WTC11 (cell line): ENCODE measurements around the gene ELOVL5.

Experiments
- CBFB ChIP-seq: sonication (generic); formaldehyde crosslinking; IDR thresholded peaks from 2 replicates; pipeline ENCODE4 v1.8.1; 2022; ENCODE audit warnings: mild to moderate bottlenecking, low read depth, missing genetic modification reagents
- CREB1 ChIP-seq: sonication (generic); formaldehyde crosslinking; IDR thresholded peaks from 2 replicates; pipeline ENCODE4 v1.8.0; 2023; ENCODE audit warnings: mild to moderate bottlenecking, missing genetic modification reagents
- FOXJ3 ChIP-seq: sonication (generic); formaldehyde crosslinking; IDR thresholded peaks from 2 replicates; pipeline ENCODE4 v1.9.0; 2021; ENCODE audit warnings: missing genetic modification reagents, mild to moderate bottlenecking, borderline replicate concordance
- IRF1 ChIP-seq: sonication (generic); formaldehyde crosslinking; IDR thresholded peaks from 2 replicates; pipeline ENCODE4 v1.8.0; 2023; ENCODE audit warnings: missing genetic modification reagents
- IRF2 ChIP-seq: sonication (generic); formaldehyde crosslinking; IDR thresholded peaks from 2 replicates; pipeline ENCODE4 v1.8.0; 2022; ENCODE audit warnings: low read depth, missing genetic modification reagents, borderline replicate concordance
- JUN ChIP-seq: sonication (generic); formaldehyde crosslinking; IDR thresholded peaks from 2 replicates; pipeline ENCODE4 v1.8.0; 2023; ENCODE audit warnings: mild to moderate bottlenecking, missing genetic modification reagents
- MXD4 ChIP-seq: fragments of 250-450 bp; sonication (Bioruptor Pico); IDR thresholded peaks from 2 replicates; pipeline ENCODE4 v1.8.0; 2021; ENCODE audit warnings: mild to moderate bottlenecking, moderate library complexity, borderline replicate concordance
- NFE2L1 ChIP-seq: sonication (generic); formaldehyde crosslinking; IDR thresholded peaks from 2 replicates; pipeline ENCODE4 v1.8.1; 2023; ENCODE audit warnings: missing genetic modification reagents
- PRDM15 ChIP-seq: sonication (generic); formaldehyde crosslinking; IDR thresholded peaks from 2 replicates; pipeline ENCODE4 v1.8.0; 2022; ENCODE audit warnings: missing genetic modification reagents
- TEAD4 ChIP-seq: sonication (generic); formaldehyde crosslinking; IDR thresholded peaks from 2 replicates; pipeline ENCODE4 v1.8.0; 2022; ENCODE audit warnings: mild to moderate bottlenecking, missing genetic modification reagents
- USF2 ChIP-seq: sonication (generic); formaldehyde crosslinking; IDR thresholded peaks from 2 replicates; pipeline ENCODE4 v1.8.1; 2023; ENCODE audit warnings: mild to moderate bottlenecking, missing genetic modification reagents, moderate library complexity
- ZNF138 ChIP-seq: sonication (generic); formaldehyde crosslinking; conservative IDR thresholded peaks from 2 replicates; pipeline ENCODE4 v1.8.1; 2022; ENCODE audit warnings: mild to moderate bottlenecking, moderate library complexity, missing genetic modification reagents
- ZNF416 ChIP-seq: fragments of 250-450 bp; sonication (Bioruptor Pico); IDR thresholded peaks from 2 replicates; pipeline ENCODE4 v1.9.0; 2021; ENCODE audit warnings: mild to moderate bottlenecking, inconsistent platforms
- TF ChIP-seq, protein P1 (sequence below): fragments of 200-600 bp; IDR thresholded peaks from 2 replicates; pipeline ENCODE4 v1.8.0; 2022; ENCODE audit warnings: antibody characterized with exemption

- TF ChIP-seq ZNF416 (CRISPR knock-in tag) (no peak), USF2 (CRISPR knock-in tag) (no peak), CBFB (no peak), IRF2 (CRISPR knock-in tag) (no peak), CREB1 (CRISPR knock-in tag) (no peak), MXD4 (CRISPR knock-in tag) (no peak), JUN (CRISPR knock-in tag) (no peak), FOXJ3 (CRISPR knock-in tag) (no peak), NFE2L1 (CRISPR knock-in tag) (no peak), IRF1 (CRISPR knock-in tag) (no peak), ZNF138 (CRISPR knock-in tag) (no peak), TEAD4 (CRISPR knock-in tag) (no peak), PRDM15 (CRISPR knock-in tag) (no peak)
- TF ChIP-seq, protein P1, sequence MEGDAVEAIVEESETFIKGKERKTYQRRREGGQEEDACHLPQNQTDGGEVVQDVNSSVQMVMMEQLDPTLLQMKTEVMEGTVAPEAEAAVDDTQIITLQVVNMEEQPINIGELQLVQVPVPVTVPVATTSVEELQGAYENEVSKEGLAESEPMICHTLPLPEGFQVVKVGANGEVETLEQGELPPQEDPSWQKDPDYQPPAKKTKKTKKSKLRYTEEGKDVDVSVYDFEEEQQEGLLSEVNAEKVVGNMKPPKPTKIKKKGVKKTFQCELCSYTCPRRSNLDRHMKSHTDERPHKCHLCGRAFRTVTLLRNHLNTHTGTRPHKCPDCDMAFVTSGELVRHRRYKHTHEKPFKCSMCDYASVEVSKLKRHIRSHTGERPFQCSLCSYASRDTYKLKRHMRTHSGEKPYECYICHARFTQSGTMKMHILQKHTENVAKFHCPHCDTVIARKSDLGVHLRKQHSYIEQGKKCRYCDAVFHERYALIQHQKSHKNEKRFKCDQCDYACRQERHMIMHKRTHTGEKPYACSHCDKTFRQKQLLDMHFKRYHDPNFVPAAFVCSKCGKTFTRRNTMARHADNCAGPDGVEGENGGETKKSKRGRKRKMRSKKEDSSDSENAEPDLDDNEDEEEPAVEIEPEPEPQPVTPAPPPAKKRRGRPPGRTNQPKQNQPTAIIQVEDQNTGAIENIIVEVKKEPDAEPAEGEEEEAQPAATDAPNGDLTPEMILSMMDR = no peak
These were observed 804 bp downstream of the ELOVL5 start for GRCh38 chr6:53347921-53348370.
